KOPT-K1 (cell line): Measurements from ENCODE around the gene CHAF1A.

Source experiments
- H3K27ac ChIP-seq: fragments of 200-600 bp; sonication (generic); 2 replicates; pipeline ENCODE4 v1.5.1; 2016; ENCODE audit warnings: antibody characterized with exemption, mild to moderate bottlenecking, low read depth, low read length; ENCODE audit not compliant: poor library complexity, severe bottlenecking
- H3K36me3 ChIP-seq: fragments of 200-600 bp; sonication (generic); 2 replicates; pipeline ENCODE4 v1.5.1; 2017; ENCODE audit warnings: antibody characterized with exemption, mild to moderate bottlenecking, low read length, moderate library complexity; ENCODE audit not compliant: insufficient read depth
- H3K9me3 ChIP-seq: fragments of 200-600 bp; sonication (generic); 2 replicates; pipeline ENCODE4 v1.5.1; 2017; ENCODE audit warnings: antibody characterized with exemption, low read length, mild to moderate bottlenecking; ENCODE audit not compliant: insufficient read depth, poor library complexity, severe bottlenecking

CHAF1A gene

DNA sequence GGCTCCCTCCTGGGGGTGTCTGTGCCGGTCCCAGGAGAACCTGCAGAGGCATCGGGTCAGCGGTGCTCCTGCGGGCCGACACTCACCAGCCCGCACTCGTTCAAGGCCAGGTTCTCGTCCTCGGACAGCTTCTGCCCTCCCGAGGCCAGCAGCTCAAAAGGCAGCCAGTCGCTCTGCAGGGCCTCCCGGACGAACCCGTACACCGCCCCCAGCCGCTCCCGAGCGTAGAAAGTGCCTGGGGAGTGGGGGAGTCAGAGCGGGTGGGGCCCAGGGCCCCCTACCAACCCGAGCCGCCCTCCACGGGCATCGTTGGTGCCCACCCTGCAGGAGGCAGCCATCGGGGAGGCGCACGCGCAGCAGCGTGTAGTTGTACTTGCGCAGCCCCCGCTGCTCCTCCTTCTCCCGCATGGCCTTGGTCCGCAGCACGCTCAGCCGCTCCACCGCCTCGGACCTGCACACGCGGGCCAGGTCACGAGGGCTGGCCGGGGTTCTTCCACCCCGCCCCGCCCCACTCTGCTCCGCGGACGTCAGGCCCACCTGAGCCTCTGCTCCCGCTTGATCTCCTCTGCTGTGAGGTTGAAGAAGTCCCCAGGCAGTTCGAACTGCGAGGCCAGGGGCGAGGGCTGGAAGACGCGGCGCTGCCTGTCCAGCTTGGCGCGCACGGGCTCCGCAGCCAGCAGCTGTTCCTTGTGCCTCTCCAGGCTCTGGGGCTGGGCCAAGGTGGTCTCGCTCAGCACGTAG lies 43.7 kb downstream of the CHAF1A start:
- Histone ChIP-seq H3K36me3 (peaks cover 88% of the 10 kb centered on the region), H3K9me3 (no peaks in the 10 kb centered on the region)

DNA sequence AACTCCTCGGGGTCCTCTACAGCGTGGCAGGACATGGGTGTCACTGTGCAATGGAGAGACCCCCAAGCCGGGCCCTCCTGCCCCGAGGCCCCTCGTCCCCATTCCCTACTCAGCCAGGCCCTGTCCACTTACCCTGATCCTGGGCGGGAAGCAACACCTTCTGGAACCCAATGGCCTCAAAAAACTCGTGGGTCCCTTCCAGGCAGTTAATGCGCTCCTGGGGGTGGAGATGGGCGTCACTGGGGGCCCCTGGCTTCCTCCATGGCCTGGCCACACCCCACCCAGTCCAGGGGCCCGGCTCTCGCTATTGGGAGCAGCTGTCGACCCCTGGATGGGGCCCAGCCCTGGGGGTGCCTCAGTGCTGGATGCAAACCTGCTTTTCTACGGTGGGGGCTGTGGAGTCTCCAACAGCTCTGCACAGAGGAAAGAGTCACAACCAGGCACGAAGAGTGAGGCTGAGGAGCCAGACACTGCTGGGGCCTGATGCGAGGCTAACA lies 44.3 kb downstream of the CHAF1A start:
- Histone ChIP-seq H3K36me3 (peaks cover 93% of the 10 kb centered on the region), H3K27ac (no peak overlapping the region), H3K9me3 (no peaks in the 10 kb centered on the region)

More for the DNA sequence above, 43.7 kb downstream of the CHAF1A start:
- no peak overlapping the region for H3K27ac ChIP-seq

DNA sequence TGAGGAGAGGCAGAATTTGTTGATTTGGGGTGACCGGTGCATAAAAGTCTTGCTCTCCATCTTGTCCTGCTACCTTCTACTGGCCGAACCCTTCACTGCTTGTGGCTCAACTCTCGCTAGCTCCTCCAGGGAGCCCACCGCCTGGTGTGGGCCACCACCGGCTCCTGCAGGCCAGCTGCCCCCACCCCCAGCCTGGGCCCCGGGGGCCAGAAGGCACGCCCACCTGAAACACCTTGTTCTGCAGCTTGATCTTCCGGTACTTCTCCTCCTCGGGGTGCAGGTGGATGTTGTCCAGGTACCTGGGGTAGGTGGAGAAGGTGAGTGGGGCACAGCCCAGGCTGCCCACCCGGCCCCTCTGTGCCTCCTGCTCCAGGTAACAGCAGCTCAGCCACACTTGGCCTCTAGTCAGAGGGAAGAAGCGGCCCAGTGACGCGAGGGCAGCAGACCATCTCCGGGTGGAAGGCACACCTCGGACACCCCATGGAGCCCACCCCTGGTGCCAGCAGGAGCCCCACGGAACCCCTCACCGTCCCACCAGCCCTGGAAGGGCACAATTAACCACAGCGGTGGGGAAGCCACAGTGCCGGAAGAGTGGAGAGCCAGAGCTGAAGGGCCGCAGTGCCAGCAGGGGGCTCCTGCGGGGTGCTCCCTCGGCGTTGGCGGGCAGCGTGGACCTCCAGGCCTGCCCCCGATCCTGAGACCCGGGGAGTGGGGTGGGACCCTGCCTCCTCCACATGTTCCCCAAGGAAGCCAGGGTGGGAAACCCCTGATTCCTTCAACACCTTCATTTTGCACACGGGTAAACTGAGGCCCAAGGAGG lies 45.1 kb downstream of the CHAF1A start:
- Histone ChIP-seq H3K27ac (no peak overlapping the region), H3K9me3 (no peaks in the 10 kb centered on the region), H3K36me3 (peaks cover 93% of the 10 kb centered on the region)

DNA sequence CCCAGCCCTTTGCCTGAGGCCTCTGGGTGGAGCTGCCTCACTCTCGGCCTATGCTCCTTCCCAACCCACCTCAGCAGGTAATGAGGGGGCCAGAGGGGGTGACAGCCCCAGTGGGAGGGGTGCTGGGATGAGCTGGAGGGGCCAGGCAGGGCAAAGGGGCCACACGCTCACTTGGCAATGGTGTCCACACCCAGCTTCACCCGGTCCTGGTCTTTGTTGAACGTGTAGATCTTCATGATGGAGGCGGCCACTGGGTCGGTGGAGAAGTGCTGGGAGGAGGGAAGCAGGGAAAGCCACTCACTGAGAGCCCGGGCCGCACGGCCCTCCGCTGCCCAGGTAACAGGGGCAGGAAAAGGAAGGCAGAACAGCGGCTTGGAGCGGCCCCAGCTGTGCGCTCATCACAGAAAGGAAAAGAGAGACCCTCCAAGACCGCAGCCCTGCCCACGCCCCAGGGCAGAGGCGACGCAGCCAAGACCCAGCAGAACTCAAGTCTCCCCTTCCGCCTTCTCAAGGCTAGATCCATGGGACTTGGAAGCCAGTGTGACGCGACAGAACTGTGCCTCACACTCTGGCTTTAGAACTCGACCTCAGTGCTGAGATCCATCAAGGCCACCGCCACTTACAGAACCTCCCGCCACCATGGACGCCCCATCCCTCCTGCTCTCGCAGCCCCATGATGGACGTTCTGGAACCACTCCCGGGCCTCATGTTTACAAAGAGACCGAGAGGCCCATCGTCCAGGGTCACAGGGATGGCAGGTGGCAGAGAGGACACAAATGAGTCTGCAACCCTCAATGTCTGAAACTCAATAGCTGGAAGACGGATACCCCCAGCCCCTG lies 45.9 kb downstream of the CHAF1A start:
- Histone ChIP-seq H3K27ac (no peak overlapping the region), H3K9me3 (no peaks in the 10 kb centered on the region), H3K36me3 (peaks cover 93% of the 10 kb centered on the region)

DNA sequence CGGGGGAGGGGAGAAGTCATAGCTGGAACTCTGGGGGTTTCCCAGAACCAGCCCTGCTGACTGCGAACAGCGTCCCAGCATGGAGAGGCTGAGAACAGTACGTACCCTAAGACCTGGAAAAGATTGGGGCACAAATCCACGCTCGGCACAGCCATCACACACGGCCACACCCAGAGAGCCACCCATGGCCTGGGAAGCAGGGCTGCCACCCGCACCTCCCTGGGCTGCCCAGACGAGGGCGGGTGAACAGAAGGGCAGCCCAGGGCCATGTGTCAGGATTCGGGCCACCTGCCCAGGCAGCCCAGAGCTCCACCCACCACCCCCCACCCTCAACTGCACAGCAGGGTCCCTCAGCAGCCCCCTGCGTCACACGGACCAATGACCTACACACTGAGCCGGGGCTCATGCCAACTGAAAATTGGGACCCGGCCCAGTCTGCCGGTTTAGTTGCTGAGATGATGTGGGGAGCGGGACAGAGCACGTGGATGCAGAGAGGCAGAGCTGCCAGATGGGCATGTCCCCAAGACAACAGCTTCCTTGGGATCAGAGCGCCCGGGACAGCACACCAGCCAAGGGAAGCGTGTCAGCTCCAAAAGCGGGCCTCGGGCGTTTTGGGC lies 46.7 kb downstream of the CHAF1A start:
- Histone ChIP-seq H3K36me3 (peaks cover 91% of the 10 kb centered on the region), H3K27ac (no peak overlapping the region)

DNA sequence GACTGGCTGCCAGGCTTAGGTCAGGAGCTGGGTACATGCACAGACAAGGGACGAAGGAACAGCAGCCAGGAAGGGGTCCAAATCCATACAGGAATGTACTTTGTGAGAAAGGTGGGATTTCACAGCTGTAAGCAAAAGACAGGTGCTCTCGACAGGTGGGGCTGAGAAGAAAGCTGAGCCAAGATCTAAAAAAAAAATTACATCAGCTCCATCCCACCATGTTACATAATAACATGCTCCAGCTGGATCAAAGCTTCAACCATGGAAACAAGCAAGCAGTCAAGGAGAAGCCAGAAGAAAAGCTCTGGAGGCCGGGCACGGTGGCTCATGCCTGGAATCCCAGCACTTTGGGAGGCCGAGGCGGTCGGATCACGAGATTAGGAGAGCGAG lies 47.2 kb downstream of the CHAF1A start:
- Histone ChIP-seq H3K9me3 (no peaks in the 10 kb centered on the region), H3K36me3 (peaks cover 86% of the 10 kb centered on the region), H3K27ac (no peak overlapping the region)

More for the DNA sequence above, 46.7 kb downstream of the CHAF1A start:
- no peaks in the 10 kb centered on the region for H3K9me3 ChIP-seq

DNA sequence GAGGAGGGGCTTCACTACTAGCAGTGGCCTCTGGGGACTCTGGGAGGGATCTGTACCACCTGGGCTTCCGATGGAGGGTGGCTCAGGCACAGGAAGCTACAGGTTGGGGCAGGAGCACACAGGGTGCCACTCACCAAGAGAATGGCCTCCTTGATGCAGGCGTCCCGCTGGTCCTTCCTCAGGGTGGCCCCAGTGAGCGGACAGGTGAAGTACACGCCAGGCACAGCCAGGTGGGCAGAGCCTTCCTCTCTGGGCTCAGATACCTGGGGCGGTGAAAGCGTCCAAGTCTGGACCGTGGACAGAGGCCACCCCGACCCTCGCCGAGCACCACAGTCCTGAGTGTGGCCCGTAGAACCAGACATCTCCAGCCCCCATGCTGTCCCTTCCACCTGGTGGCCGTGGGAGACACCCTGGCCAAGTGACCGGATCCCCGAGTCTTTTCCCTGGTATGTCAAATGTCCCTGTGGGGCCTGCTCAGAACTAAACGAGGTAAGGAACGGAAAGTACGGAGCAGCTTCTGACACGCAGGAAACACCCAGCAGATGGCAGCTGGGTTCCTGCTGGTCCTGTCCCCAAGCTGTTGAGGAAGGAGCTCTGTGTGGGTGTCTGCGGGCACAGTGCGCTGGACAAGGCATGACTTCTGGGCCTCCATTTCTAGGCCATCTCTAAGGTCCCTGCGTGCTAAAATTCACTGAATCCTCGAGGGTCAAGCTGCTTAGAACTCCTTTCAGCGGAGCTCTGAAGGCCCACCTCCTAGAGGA lies 50.0 kb downstream of the CHAF1A start:
- Histone ChIP-seq H3K9me3 (no peaks in the 10 kb centered on the region), H3K27ac (no peak overlapping the region), H3K36me3 (peaks cover 58% of the 10 kb centered on the region)

DNA sequence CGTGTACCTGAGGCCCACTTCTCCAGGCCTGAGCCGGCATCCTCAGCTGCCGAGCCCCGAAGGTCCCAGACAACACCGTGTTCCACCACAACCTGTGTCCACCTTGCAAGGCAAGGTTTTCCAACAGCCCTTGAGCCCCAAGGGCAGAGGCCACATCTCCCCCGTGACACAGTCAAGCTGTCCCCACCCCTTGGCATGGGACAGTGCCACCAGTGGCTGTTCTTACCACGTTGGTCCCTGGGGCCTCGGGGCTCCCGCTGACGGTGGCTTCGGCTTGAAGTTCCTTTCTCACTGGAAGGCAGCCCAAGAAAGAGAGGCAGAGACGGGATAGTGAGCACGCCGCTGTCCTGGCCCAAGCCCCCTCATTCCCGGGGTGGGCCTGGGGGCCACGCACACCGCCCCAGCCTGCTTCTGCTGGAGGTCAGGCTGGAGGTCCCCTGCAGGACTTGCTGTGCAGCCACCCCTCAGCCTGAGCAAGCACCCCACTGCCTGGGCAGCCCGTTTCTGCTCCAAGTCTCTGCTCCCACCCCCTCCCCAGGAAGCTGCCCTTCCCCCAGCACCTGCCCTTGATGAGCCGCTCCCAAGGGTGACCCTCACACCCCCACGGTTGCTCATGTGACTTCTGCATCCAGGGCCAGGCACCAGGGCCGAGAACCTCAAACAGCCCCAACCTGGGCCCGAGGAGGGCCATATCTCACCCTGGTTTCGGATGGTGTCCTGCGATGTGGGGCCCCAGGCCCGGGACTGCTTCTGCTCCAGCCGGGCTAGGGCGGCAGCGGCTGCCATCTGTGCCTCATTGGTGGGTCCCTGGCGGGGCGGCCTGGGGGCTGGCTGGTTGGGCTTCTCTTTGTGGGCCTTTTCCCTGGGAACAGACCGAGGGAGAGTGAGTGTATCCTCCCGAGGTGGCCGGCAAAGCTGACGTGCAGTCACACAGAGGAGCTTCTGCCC lies 51.1 kb downstream of the CHAF1A start:
- Histone ChIP-seq H3K36me3 (peaks cover 47% of the 10 kb centered on the region), H3K9me3 (no peaks in the 10 kb centered on the region), H3K27ac (no peak overlapping the region)

DNA sequence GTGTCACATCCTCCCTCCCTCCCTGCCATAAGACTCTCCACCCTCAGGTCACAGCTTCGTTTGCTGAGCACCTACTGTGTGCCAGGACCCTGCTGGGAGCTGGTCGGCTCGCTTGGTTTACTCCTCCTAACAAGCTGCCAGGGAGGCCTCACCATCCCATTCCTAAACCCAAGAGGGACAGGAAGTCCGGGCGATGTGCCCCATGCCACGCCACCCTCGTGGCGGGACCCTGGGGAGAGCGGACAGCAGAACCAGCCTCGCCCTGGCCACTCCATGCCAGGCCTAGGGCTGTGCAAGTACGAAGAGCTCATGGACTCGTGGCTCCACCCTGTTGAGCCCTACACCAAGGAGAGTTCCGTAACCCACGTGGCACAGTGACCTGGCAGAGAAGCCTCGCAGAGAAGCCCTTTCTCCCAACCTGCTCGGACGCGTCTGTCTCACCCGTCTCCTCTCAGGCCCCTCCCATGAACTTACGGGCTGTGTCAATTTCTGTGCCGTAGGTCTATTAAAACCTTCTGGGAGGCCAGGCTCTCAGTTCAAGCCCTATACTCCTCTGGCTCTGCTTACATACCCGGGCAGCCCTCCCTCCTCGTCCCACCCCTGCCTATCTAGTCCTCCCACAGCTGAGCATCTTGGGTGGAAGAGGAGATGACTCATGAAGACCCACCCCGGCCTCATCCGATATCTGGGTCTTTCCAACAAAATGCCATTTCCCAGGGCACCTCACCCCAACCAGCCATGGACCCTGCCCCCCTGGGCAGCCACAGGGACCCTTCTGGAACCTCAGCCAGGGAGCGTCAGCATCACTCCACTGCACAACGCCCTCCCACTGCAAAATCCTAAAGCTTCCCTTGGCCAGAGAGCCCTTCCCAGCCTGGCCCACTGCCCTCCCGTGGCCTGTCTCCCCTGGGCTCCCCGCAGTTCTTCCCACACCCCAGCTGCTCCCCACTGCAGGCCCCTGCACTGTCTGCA lies 52.6 kb downstream of the CHAF1A start:
- no peak overlapping the region for H3K27ac ChIP-seq
- no peaks in the 10 kb centered on the region for H3K9me3 ChIP-seq
- H3K36me3 ChIP-seq: peaks cover 32% of the 10 kb centered on the region

DNA sequence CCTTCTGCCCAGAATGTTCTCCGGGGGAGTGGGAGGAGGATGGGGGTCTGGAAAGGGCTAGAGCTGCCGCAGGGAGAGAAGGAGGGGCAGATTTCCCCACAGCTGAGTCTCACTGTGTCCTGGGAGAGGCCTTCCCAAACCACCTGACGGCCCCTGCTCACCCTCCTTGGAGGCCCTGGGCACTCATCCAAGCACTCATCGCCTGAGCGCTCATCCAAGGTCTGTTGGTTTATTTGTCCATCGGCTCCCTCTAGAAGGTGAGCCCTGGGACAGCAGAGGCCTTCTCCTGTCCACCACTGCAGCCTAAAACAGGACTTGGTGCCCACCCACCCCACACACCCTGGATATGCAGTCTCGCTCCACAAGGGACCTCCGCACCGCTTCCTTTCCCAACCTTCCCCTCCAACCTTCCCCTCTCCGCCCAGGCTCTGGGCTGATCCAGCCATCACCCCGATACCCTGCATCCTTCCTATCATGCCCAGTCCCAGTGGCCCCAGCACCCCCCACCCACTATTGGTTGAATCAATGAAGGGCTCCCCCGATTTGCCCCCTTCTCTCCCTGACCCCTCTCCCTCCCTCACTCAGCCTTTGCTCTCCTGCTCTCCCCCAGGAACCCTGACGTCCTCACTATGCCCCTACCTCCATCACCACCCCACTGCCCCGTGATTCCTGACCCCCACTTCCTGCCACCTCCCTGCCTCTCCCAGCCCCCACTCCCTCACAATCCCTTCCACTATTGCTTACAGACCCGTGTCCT lies 53.5 kb downstream of the CHAF1A start:
- H3K36me3 ChIP-seq: peaks cover 28% of the 10 kb centered on the region
- no peaks in the 10 kb centered on the region for H3K9me3 ChIP-seq
- H3K27ac ChIP-seq: peak overlapping the region; percentile 44

DNA sequence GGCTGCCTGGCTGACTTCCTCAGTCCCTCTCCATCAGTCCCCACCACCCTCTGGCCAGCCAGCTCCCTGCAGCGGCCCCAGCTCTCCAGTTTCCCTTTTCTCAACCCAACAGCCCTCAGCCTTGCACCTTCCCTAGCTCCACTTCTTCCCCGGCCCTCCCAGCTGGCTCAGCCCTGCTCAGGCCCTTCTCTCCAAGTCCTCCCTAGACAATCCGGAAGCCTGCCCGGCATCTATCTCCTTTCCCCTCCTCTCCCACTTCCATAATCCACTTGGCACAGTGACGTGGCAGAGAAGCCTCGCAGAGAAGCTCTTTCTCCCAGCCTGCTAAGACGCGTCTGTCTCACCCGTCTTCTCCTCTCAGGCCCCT lies 54.0 kb downstream of the CHAF1A start:
- Histone ChIP-seq H3K27ac (peak overlapping the region; percentile 44), H3K36me3 (peaks cover 23% of the 10 kb centered on the region), H3K9me3 (no peaks in the 10 kb centered on the region)
